ENCODE results near the gene POLE2.

- TF ChIP-seq CTCF (IDR thresholded peaks at IDR 0.05): no peak
- TF ChIP-seq TCF7L2 (IDR thresholded peaks at IDR 0.05; ENCODE audit: low read depth, low read length): no peak
- no peak for TF ChIP-seq POLR2AphosphoS5 (IDR thresholded peaks at IDR 0.05; ENCODE audit: low read depth, low read length)
- TF ChIP-seq, protein P1, sequence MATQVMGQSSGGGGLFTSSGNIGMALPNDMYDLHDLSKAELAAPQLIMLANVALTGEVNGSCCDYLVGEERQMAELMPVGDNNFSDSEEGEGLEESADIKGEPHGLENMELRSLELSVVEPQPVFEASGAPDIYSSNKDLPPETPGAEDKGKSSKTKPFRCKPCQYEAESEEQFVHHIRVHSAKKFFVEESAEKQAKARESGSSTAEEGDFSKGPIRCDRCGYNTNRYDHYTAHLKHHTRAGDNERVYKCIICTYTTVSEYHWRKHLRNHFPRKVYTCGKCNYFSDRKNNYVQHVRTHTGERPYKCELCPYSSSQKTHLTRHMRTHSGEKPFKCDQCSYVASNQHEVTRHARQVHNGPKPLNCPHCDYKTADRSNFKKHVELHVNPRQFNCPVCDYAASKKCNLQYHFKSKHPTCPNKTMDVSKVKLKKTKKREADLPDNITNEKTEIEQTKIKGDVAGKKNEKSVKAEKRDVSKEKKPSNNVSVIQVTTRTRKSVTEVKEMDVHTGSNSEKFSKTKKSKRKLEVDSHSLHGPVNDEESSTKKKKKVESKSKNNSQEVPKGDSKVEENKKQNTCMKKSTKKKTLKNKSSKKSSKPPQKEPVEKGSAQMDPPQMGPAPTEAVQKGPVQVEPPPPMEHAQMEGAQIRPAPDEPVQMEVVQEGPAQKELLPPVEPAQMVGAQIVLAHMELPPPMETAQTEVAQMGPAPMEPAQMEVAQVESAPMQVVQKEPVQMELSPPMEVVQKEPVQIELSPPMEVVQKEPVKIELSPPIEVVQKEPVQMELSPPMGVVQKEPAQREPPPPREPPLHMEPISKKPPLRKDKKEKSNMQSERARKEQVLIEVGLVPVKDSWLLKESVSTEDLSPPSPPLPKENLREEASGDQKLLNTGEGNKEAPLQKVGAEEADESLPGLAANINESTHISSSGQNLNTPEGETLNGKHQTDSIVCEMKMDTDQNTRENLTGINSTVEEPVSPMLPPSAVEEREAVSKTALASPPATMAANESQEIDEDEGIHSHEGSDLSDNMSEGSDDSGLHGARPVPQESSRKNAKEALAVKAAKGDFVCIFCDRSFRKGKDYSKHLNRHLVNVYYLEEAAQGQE (IDR thresholded peaks at IDR 0.05; ENCODE audit: insufficient read depth in 1 of 2, low read depth in 2 of 2, low read length in 1 of 2): no peak
Observed at GRCh38 chr14:49679271-49679670, 8.7 kb downstream of the POLE2 start.

Data from Panc1 (cell line).